ENCODE data around the gene WDR26.

The WDR26 gene

GRCh38 chr1:224458296-224458695 is 23.7 kb upstream of the WDR26 start:
- Histone ChIP-seq H3K9ac (ENCODE audit: low read length in 5 of 5) (no peak overlapping the region), H3K9me3 (ENCODE audit: control insufficient read depth in 5 of 5, low read length in 5 of 5) (no peaks in the 10 kb centered on the region), H3K27me3 (ENCODE audit: control insufficient read depth in 5 of 5, insufficient read depth in 4 of 5, low read length in 5 of 5) (no peaks in the 10 kb centered on the region), H3K36me3 (ENCODE audit: control insufficient read depth in 5 of 5, insufficient read depth in 5 of 5, low read length in 5 of 5) (peaks cover 0 to 7% (median 0%) of the 10 kb centered on the region in 5 donors), H3K4me3 (ENCODE audit: low read depth in 1 of 5, low read length in 5 of 5) (no peak overlapping the region), H3K4me1 (ENCODE audit: control insufficient read depth in 5 of 5, insufficient read depth in 5 of 5, low read length in 5 of 5) (peaks cover 9 to 36% (median 25%) of the 10 kb centered on the region in 5 donors), H3K27ac (ENCODE audit: low read depth, low read length) (peak overlapping the region; percentile 38)

- no peak overlapping the region for H3K27ac ChIP-seq (ENCODE audit: low read depth, low read length)
These were observed 23.2 kb upstream of the WDR26 start for GRCh38 chr1:224457782-224458144.

GRCh38 chr1:224456637-224456953 is 22.0 kb upstream of the WDR26 start:
- peaks cover 9 to 36% (median 25%) of the 10 kb centered on the region in 5 donors for H3K4me1 ChIP-seq (ENCODE audit: control insufficient read depth in 5 of 5, insufficient read depth in 5 of 5, low read length in 5 of 5)
- H3K9ac ChIP-seq (ENCODE audit: low read length in 5 of 5): peak overlapping the region; percentile 0 to 81 (median 49)
- H3K36me3 ChIP-seq (ENCODE audit: control insufficient read depth in 5 of 5, insufficient read depth in 5 of 5, low read length in 5 of 5): peaks cover 0 to 7% (median 0%) of the 10 kb centered on the region in 5 donors
- H3K27me3 ChIP-seq (ENCODE audit: control insufficient read depth in 5 of 5, insufficient read depth in 4 of 5, low read length in 5 of 5): no peaks in the 10 kb centered on the region
- peak overlapping the region; percentile 97 for H3K27ac ChIP-seq (ENCODE audit: low read depth, low read length)
- no peaks in the 10 kb centered on the region for H3K9me3 ChIP-seq (ENCODE audit: control insufficient read depth in 5 of 5, low read length in 5 of 5)
- H3K4me3 ChIP-seq (ENCODE audit: low read depth in 1 of 5, low read length in 5 of 5): peak overlapping the region in 1 of 5 donors; percentile 28

More at GRCh38 chr1:224457782-224458144, 23.2 kb upstream of the WDR26 start:
- H3K36me3 ChIP-seq (ENCODE audit: control insufficient read depth in 5 of 5, insufficient read depth in 5 of 5, low read length in 5 of 5): peaks cover 0 to 7% (median 0%) of the 10 kb centered on the region in 5 donors
- H3K9ac ChIP-seq (ENCODE audit: low read length in 5 of 5): no peak overlapping the region
- H3K4me3 ChIP-seq (ENCODE audit: low read depth in 1 of 5, low read length in 5 of 5): no peak overlapping the region
- no peaks in the 10 kb centered on the region for H3K9me3 ChIP-seq (ENCODE audit: control insufficient read depth in 5 of 5, low read length in 5 of 5)
- no peaks in the 10 kb centered on the region for H3K27me3 ChIP-seq (ENCODE audit: control insufficient read depth in 5 of 5, insufficient read depth in 4 of 5, low read length in 5 of 5)
- peaks cover 9 to 36% (median 25%) of the 10 kb centered on the region in 5 donors for H3K4me1 ChIP-seq (ENCODE audit: control insufficient read depth in 5 of 5, insufficient read depth in 5 of 5, low read length in 5 of 5)

GRCh38 chr1:224454402-224455055 is 19.9 kb upstream of the WDR26 start:
- no peak overlapping the region for H3K27ac ChIP-seq (ENCODE audit: low read depth, low read length)
- H3K4me3 ChIP-seq (ENCODE audit: low read depth in 1 of 5, low read length in 5 of 5): no peak overlapping the region
- H3K4me1 ChIP-seq (ENCODE audit: control insufficient read depth in 5 of 5, insufficient read depth in 5 of 5, low read length in 5 of 5): peaks cover 9 to 32% (median 24%) of the 10 kb centered on the region in 5 donors
- H3K27me3 ChIP-seq (ENCODE audit: control insufficient read depth in 5 of 5, insufficient read depth in 4 of 5, low read length in 5 of 5): no peaks in the 10 kb centered on the region
- peaks cover 0 to 7% (median 0%) of the 10 kb centered on the region in 5 donors for H3K36me3 ChIP-seq (ENCODE audit: control insufficient read depth in 5 of 5, insufficient read depth in 5 of 5, low read length in 5 of 5)
- no peaks in the 10 kb centered on the region for H3K9me3 ChIP-seq (ENCODE audit: control insufficient read depth in 5 of 5, low read length in 5 of 5)
- no peak overlapping the region for H3K9ac ChIP-seq (ENCODE audit: low read length in 5 of 5)

GRCh38 chr1:224450561-224451350 is 16.2 kb upstream of the WDR26 start:
- Histone ChIP-seq H3K4me1 (ENCODE audit: control insufficient read depth in 5 of 5, insufficient read depth in 5 of 5, low read length in 5 of 5) (peaks cover 0 to 7% (median 3%) of the 10 kb centered on the region in 5 donors), H3K9me3 (ENCODE audit: control insufficient read depth in 5 of 5, low read length in 5 of 5) (no peaks in the 10 kb centered on the region), H3K4me3 (ENCODE audit: low read depth in 1 of 5, low read length in 5 of 5) (no peak overlapping the region), H3K27ac (ENCODE audit: low read depth, low read length) (no peak overlapping the region), H3K9ac (ENCODE audit: low read length in 5 of 5) (no peak overlapping the region), H3K27me3 (ENCODE audit: control insufficient read depth in 5 of 5, insufficient read depth in 4 of 5, low read length in 5 of 5) (no peaks in the 10 kb centered on the region), H3K36me3 (ENCODE audit: control insufficient read depth in 5 of 5, insufficient read depth in 5 of 5, low read length in 5 of 5) (peaks cover 0 to 7% (median 0%) of the 10 kb centered on the region in 5 donors)

- no peak overlapping the region for H3K4me3 ChIP-seq (ENCODE audit: low read depth in 1 of 5, low read length in 5 of 5)
- peaks cover 0 to 7% (median 3%) of the 10 kb centered on the region in 5 donors for H3K4me1 ChIP-seq (ENCODE audit: control insufficient read depth in 5 of 5, insufficient read depth in 5 of 5, low read length in 5 of 5)
- no peaks in the 10 kb centered on the region for H3K9me3 ChIP-seq (ENCODE audit: control insufficient read depth in 5 of 5, low read length in 5 of 5)
- no peak overlapping the region for H3K9ac ChIP-seq (ENCODE audit: low read length in 5 of 5)
- no peaks in the 10 kb centered on the region for H3K27me3 ChIP-seq (ENCODE audit: control insufficient read depth in 5 of 5, insufficient read depth in 4 of 5, low read length in 5 of 5)
- H3K27ac ChIP-seq (ENCODE audit: low read depth, low read length): no peak overlapping the region
- H3K36me3 ChIP-seq (ENCODE audit: control insufficient read depth in 5 of 5, insufficient read depth in 5 of 5, low read length in 5 of 5): peaks cover 0 to 7% (median 0%) of the 10 kb centered on the region in 5 donors
These were observed 15.6 kb upstream of the WDR26 start for GRCh38 chr1:224450159-224450558.

GRCh38 chr1:224448453-224449017 is 13.9 kb upstream of the WDR26 start:
- H3K27me3 ChIP-seq (ENCODE audit: control insufficient read depth in 5 of 5, insufficient read depth in 4 of 5, low read length in 5 of 5): no peaks in the 10 kb centered on the region

GRCh38 chr1:224447971-224448370 is 13.4 kb upstream of the WDR26 start:
- Histone ChIP-seq H3K27me3 (ENCODE audit: control insufficient read depth in 5 of 5, insufficient read depth in 4 of 5, low read length in 5 of 5) (no peaks in the 10 kb centered on the region), H3K4me3 (ENCODE audit: low read depth in 1 of 5, low read length in 5 of 5) (no peak overlapping the region), H3K9ac (ENCODE audit: low read length in 5 of 5) (no peak overlapping the region), H3K4me1 (ENCODE audit: control insufficient read depth in 5 of 5, insufficient read depth in 5 of 5, low read length in 5 of 5) (peaks cover 0 to 7% (median 3%) of the 10 kb centered on the region in 5 donors), H3K36me3 (ENCODE audit: control insufficient read depth in 5 of 5, insufficient read depth in 5 of 5, low read length in 5 of 5) (peaks cover 0 to 4% (median 0%) of the 10 kb centered on the region in 5 donors), H3K9me3 (ENCODE audit: control insufficient read depth in 5 of 5, low read length in 5 of 5) (no peaks in the 10 kb centered on the region), H3K27ac (ENCODE audit: low read depth, low read length) (peak overlapping the region; percentile 23)

More at GRCh38 chr1:224448453-224449017, 13.9 kb upstream of the WDR26 start:
- no peak overlapping the region for H3K9ac ChIP-seq (ENCODE audit: low read length in 5 of 5)
- no peak overlapping the region for H3K27ac ChIP-seq (ENCODE audit: low read depth, low read length)
- no peak overlapping the region for H3K4me3 ChIP-seq (ENCODE audit: low read depth in 1 of 5, low read length in 5 of 5)
- no peaks in the 10 kb centered on the region for H3K9me3 ChIP-seq (ENCODE audit: control insufficient read depth in 5 of 5, low read length in 5 of 5)
- H3K4me1 ChIP-seq (ENCODE audit: control insufficient read depth in 5 of 5, insufficient read depth in 5 of 5, low read length in 5 of 5): peaks cover 0 to 7% (median 3%) of the 10 kb centered on the region in 5 donors
- no peaks in the 10 kb centered on the region for H3K36me3 ChIP-seq (ENCODE audit: control insufficient read depth in 5 of 5, insufficient read depth in 5 of 5, low read length in 5 of 5)

- Histone ChIP-seq H3K36me3 (ENCODE audit: control insufficient read depth in 5 of 5, insufficient read depth in 5 of 5, low read length in 5 of 5) (peaks cover 0 to 11% (median 4%) of the 10 kb centered on the region in 5 donors), H3K4me3 (ENCODE audit: low read depth in 1 of 5, low read length in 5 of 5) (no peak overlapping the region), H3K4me1 (ENCODE audit: control insufficient read depth in 5 of 5, insufficient read depth in 5 of 5, low read length in 5 of 5) (peaks cover 0 to 7% (median 3%) of the 10 kb centered on the region in 5 donors), H3K27ac (ENCODE audit: low read depth, low read length) (peak overlapping the region; percentile 23), H3K9ac (ENCODE audit: low read length in 5 of 5) (no peak overlapping the region), H3K9me3 (ENCODE audit: control insufficient read depth in 5 of 5, low read length in 5 of 5) (no peaks in the 10 kb centered on the region), H3K27me3 (ENCODE audit: control insufficient read depth in 5 of 5, insufficient read depth in 4 of 5, low read length in 5 of 5) (no peaks in the 10 kb centered on the region)
These were observed 12.7 kb upstream of the WDR26 start for GRCh38 chr1:224447251-224447650.

- Histone ChIP-seq H3K36me3 (ENCODE audit: control insufficient read depth in 5 of 5, insufficient read depth in 5 of 5, low read length in 5 of 5) (peaks cover 0 to 25% (median 9%) of the 10 kb centered on the region in 5 donors), H3K4me1 (ENCODE audit: control insufficient read depth in 5 of 5, insufficient read depth in 5 of 5, low read length in 5 of 5) (peaks cover 0 to 17% (median 10%) of the 10 kb centered on the region in 5 donors)
These were observed 4.4 kb upstream of the WDR26 start for GRCh38 chr1:224438989-224439388.

More at GRCh38 chr1:224438989-224439388, 4.4 kb upstream of the WDR26 start:
- Histone ChIP-seq H3K27me3 (ENCODE audit: control insufficient read depth in 5 of 5, insufficient read depth in 4 of 5, low read length in 5 of 5) (no peaks in the 10 kb centered on the region), H3K9ac (ENCODE audit: low read length in 5 of 5) (no peak overlapping the region), H3K27ac (ENCODE audit: low read depth, low read length) (no peak overlapping the region), H3K9me3 (ENCODE audit: control insufficient read depth in 5 of 5, low read length in 5 of 5) (no peaks in the 10 kb centered on the region), H3K4me3 (ENCODE audit: low read depth in 1 of 5, low read length in 5 of 5) (no peak overlapping the region)

Measured in subcutaneous abdominal adipose tissue (tissue), 5 donors.